PFSK-1 (cell line): ENCODE data around the gene GTPBP2.

ENCODE experiments used
- POLR2AphosphoS5 ChIP-seq: IDR thresholded peaks from 2 replicates; pipeline ENCODE4 v1.6.1; 2012; ENCODE audit warnings: low read depth, mild to moderate bottlenecking, control low read depth, low read length, moderate library complexity
- TF ChIP-seq, protein P1 (sequence below), 2 experiments: IDR thresholded peaks; 2 replicates each; pipeline versions ENCODE4 v1.6.1 to v1.8.0; 2011 to 2012; ENCODE audit warnings: low read depth in 2 of 2, low read length in 2 of 2, control low read depth in 1 of 2, inconsistent platforms in 1 of 2, mild to moderate bottlenecking in 1 of 2, moderate library complexity in 1 of 2; ENCODE audit not compliant: insufficient read depth in 1 of 2

GRCh38 chr6:43670623-43670986 is 41.5 kb upstream of the GTPBP2 start:
- TF ChIP-seq POLR2AphosphoS5, result no peak
- TF ChIP-seq, protein P1, sequence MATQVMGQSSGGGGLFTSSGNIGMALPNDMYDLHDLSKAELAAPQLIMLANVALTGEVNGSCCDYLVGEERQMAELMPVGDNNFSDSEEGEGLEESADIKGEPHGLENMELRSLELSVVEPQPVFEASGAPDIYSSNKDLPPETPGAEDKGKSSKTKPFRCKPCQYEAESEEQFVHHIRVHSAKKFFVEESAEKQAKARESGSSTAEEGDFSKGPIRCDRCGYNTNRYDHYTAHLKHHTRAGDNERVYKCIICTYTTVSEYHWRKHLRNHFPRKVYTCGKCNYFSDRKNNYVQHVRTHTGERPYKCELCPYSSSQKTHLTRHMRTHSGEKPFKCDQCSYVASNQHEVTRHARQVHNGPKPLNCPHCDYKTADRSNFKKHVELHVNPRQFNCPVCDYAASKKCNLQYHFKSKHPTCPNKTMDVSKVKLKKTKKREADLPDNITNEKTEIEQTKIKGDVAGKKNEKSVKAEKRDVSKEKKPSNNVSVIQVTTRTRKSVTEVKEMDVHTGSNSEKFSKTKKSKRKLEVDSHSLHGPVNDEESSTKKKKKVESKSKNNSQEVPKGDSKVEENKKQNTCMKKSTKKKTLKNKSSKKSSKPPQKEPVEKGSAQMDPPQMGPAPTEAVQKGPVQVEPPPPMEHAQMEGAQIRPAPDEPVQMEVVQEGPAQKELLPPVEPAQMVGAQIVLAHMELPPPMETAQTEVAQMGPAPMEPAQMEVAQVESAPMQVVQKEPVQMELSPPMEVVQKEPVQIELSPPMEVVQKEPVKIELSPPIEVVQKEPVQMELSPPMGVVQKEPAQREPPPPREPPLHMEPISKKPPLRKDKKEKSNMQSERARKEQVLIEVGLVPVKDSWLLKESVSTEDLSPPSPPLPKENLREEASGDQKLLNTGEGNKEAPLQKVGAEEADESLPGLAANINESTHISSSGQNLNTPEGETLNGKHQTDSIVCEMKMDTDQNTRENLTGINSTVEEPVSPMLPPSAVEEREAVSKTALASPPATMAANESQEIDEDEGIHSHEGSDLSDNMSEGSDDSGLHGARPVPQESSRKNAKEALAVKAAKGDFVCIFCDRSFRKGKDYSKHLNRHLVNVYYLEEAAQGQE (IDR thresholded peaks at IDR 0.05; ENCODE audit: insufficient read depth in 1 of 2, low read depth in 2 of 2, low read length in 2 of 2), result no peak
